Measurements from ENCODE around the gene KCTD4. TPM values are rescaled to one million over a fixed set of nuclear protein-coding genes. Genes with fewer than 3 reads are reported as not detected.
"Not testable (repeated sequence)": the region's sequence is repeated elsewhere in the genome, so short reads cannot be mapped to it uniquely, and the experiment has no call there.

The KCTD4 gene
- total RNA-seq = under 1 TPM in 1 of 2 donors, not detected in 1; 0.23 TPM
- long read RNA-seq, donor 1 = 0 reads
- long read RNA-seq, donor 2 = 0 reads

GRCh38 chr13:45200701-45201232 lies at the start of gene KCTD4:
Gene KCTD4, minus strand, starts transcription at chr13:45201045. Its CDS starts 6,478 bp downstream, at chr13:45194567.
- intact Hi-C loops (cut with DNase I) = loop anchor here in 1 of 2 donors (5.0 kb wide), 1 partner anchor 532 kb away; no protein-coding TSS in a partner anchor
- no peak for DNase-seq (ENCODE audit: low spot score)

GRCh38 chr13:45249662-45250061 lies 48.8 kb upstream of the KCTD4 start:
- intact Hi-C loops (cut with DNase I) = no loop called here

GRCh38 chr13:45244736-45245135 lies 43.9 kb upstream of the KCTD4 start:
- intact Hi-C loops (cut with DNase I); DNase-seq (ENCODE audit: low spot score): not testable (repeated sequence)

More at GRCh38 chr13:45249662-45250061, 48.8 kb upstream of the KCTD4 start:
- DNase-seq (ENCODE audit: low spot score) = no peak

- intact Hi-C loops (cut with DNase I) = no loop called here
- DNase-seq (ENCODE audit: low spot score) = no peak
Observed at GRCh38 chr13:45243077-45243476, 42.2 kb upstream of the KCTD4 start.

- intact Hi-C loops (cut with DNase I) = no loop called here
Observed at GRCh38 chr13:45242524-45242923, 41.7 kb upstream of the KCTD4 start.

GRCh38 chr13:45242070-45242469 lies 41.2 kb upstream of the KCTD4 start:
- no peak for DNase-seq (ENCODE audit: low spot score)
- intact Hi-C loops (cut with DNase I) = no loop called here

More at GRCh38 chr13:45242524-45242923, 41.7 kb upstream of the KCTD4 start:
- no peak for DNase-seq (ENCODE audit: low spot score)

GRCh38 chr13:45240143-45240542 lies 39.3 kb upstream of the KCTD4 start:
- intact Hi-C loops (cut with DNase I) = no loop called here
- no peak for DNase-seq (ENCODE audit: low spot score)

GRCh38 chr13:45238945-45239795 lies 38.3 kb upstream of the KCTD4 start:
- DNase-seq (ENCODE audit: low spot score) = no peak
- intact Hi-C loops (cut with DNase I) = no loop called here

GRCh38 chr13:45232591-45232990 lies 31.7 kb upstream of the KCTD4 start:
- intact Hi-C loops (cut with DNase I) = no loop called here
- DNase-seq (ENCODE audit: low spot score) = no peak

GRCh38 chr13:45231722-45232121 lies 30.9 kb upstream of the KCTD4 start:
- DNase-seq (ENCODE audit: low spot score) = no peak
- intact Hi-C loops (cut with DNase I) = no loop called here

- intact Hi-C loops (cut with DNase I) = no loop called here
- no peak for DNase-seq (ENCODE audit: low spot score)
Observed at GRCh38 chr13:45231305-45231704, 30.5 kb upstream of the KCTD4 start.

- intact Hi-C loops (cut with DNase I) = no loop called here
- no peak for DNase-seq (ENCODE audit: low spot score)
Observed at GRCh38 chr13:45229172-45229571, 28.3 kb upstream of the KCTD4 start.

GRCh38 chr13:45228002-45228401 lies 27.2 kb upstream of the KCTD4 start:
- intact Hi-C loops (cut with DNase I) = no loop called here
- DNase-seq (ENCODE audit: low spot score) = no peak

- no peak for DNase-seq (ENCODE audit: low spot score)
- intact Hi-C loops (cut with DNase I) = no loop called here
Observed at GRCh38 chr13:45226024-45226423, 25.2 kb upstream of the KCTD4 start.

GRCh38 chr13:45225370-45225769 lies 24.5 kb upstream of the KCTD4 start:
- intact Hi-C loops (cut with DNase I) = no loop called here
- no peak for DNase-seq (ENCODE audit: low spot score)

GRCh38 chr13:45224176-45224575 lies 23.3 kb upstream of the KCTD4 start:
- intact Hi-C loops (cut with DNase I) = no loop called here
- DNase-seq (ENCODE audit: low spot score) = no peak

- DNase-seq (ENCODE audit: low spot score) = no peak
- intact Hi-C loops (cut with DNase I) = no loop called here
Observed at GRCh38 chr13:45222919-45223318, 22.1 kb upstream of the KCTD4 start.

- intact Hi-C loops (cut with DNase I) = no loop called here
- DNase-seq (ENCODE audit: low spot score) = no peak
Observed at GRCh38 chr13:45222516-45222915, 21.7 kb upstream of the KCTD4 start.

- intact Hi-C loops (cut with DNase I) = no loop called here
- DNase-seq (ENCODE audit: low spot score) = no peak
Observed at GRCh38 chr13:45220403-45220802, 19.6 kb upstream of the KCTD4 start.

GRCh38 chr13:45219938-45220375 lies 19.1 kb upstream of the KCTD4 start:
- intact Hi-C loops (cut with DNase I) = loop anchor here in 1 of 2 donors (10.0 kb wide), 1 partner anchor 75 kb away; no protein-coding TSS in a partner anchor

More at GRCh38 chr13:45219938-45220375, 19.1 kb upstream of the KCTD4 start:
- no peak for DNase-seq (ENCODE audit: low spot score)

Data from posterior vena cava (tissue), 2 donors.